Liver (tissue), 9 donors: ENCODE results near the gene CCDC6. TPM values are rescaled to one million over a fixed set of nuclear protein-coding genes. Genes with fewer than 3 reads are reported as not detected.

ENCODE experiments used
- DNase-seq: peaks from one replicate; pipeline ENCODE4 v3.0.0-alpha.2; 2017; ENCODE audit warnings: low spot score
- H3K27ac ChIP-seq, 2 donors: one replicate each; pipeline ENCODE4 v1.7.0; 2013; ENCODE audit warnings: inconsistent platforms in 2 of 2, low read length in 2 of 2, control low read depth in 1 of 2, low read depth in 1 of 2, mild to moderate bottlenecking in 1 of 2
- H3K27me3 ChIP-seq, 4 donors: one replicate each; pipeline versions ENCODE4 v1.6.1 to v1.7.0; 2013; ENCODE audit warnings: low read length in 3 of 4, inconsistent platforms in 1 of 4, mild to moderate bottlenecking in 1 of 4, moderate library complexity in 1 of 4; ENCODE audit not compliant: control insufficient read depth in 4 of 4, insufficient read depth in 4 of 4
- H3K36me3 ChIP-seq, 4 donors: one replicate each; pipeline versions ENCODE4 v1.6.1 to v1.7.0; 2013; ENCODE audit warnings: low read length in 3 of 4, mild to moderate bottlenecking in 3 of 4, low read depth in 1 of 4, moderate library complexity in 1 of 4; ENCODE audit not compliant: control insufficient read depth in 4 of 4, insufficient read depth in 3 of 4
- H3K4me1 ChIP-seq, 4 donors: one replicate each; pipeline versions ENCODE4 v1.6.1 to v1.7.0; 2013; ENCODE audit warnings: low read length in 3 of 4, mild to moderate bottlenecking in 3 of 4, moderate library complexity in 1 of 4; ENCODE audit not compliant: control insufficient read depth in 4 of 4, insufficient read depth in 4 of 4
- H3K4me3 ChIP-seq, 3 donors: one replicate each; pipeline versions ENCODE4 v1.6.1 to v1.7.0; 2013; ENCODE audit warnings: low read length in 3 of 3, control low read depth in 1 of 3, low read depth in 1 of 3, mild to moderate bottlenecking in 1 of 3
- H3K9ac ChIP-seq, 2 donors: one replicate each; pipeline ENCODE4 v1.7.0; 2013; ENCODE audit warnings: low read length in 2 of 2, mild to moderate bottlenecking in 2 of 2, moderate library complexity in 2 of 2, control low read depth in 1 of 2, low read depth in 1 of 2
- H3K9me3 ChIP-seq, 4 donors: one replicate each; pipeline versions ENCODE4 v1.6.1 to v1.7.0; 2013; ENCODE audit warnings: low read length in 3 of 4; ENCODE audit not compliant: control insufficient read depth in 4 of 4
- EGR1 ChIP-seq, 2 donors: IDR thresholded peaks; 2 replicates each; pipeline ENCODE4 v1.6.1; 2016 to 2018; ENCODE audit warnings: antibody characterized with exemption in 2 of 2, low read depth in 2 of 2
- FOXA1 ChIP-seq: IDR thresholded peaks from 2 replicates; pipeline ENCODE4 v1.6.1; 2016; ENCODE audit warnings: antibody characterized with exemption
- FOXA2 ChIP-seq: IDR thresholded peaks from 2 replicates; pipeline ENCODE4 v1.6.1; 2016; ENCODE audit warnings: antibody characterized with exemption
- GABPA ChIP-seq, 2 donors: IDR thresholded peaks in 1 of 2; conservative IDR thresholded peaks in 1 of 2; 2 replicates each; pipeline ENCODE4 v1.6.1; 2016; ENCODE audit warnings: antibody characterized with exemption in 2 of 2, mild to moderate bottlenecking in 1 of 2, moderate library complexity in 1 of 2
- HNF4A ChIP-seq, 2 donors: conservative IDR thresholded peaks; 2 replicates each; pipeline ENCODE4 v1.6.1; 2016; ENCODE audit warnings: antibody characterized with exemption in 2 of 2, mild to moderate bottlenecking in 2 of 2
- HNF4G ChIP-seq: IDR thresholded peaks from 2 replicates; pipeline ENCODE4 v1.6.1; 2016; ENCODE audit warnings: antibody characterized with exemption
- JUND ChIP-seq, 2 donors: IDR thresholded peaks; 2 replicates each; pipeline ENCODE4 v1.6.1; 2016; ENCODE audit warnings: antibody characterized with exemption in 2 of 2
- NR2F2 ChIP-seq: IDR thresholded peaks from 2 replicates; pipeline ENCODE4 v1.6.1; 2016; ENCODE audit warnings: antibody characterized with exemption
- RAD21 ChIP-seq, 2 donors: IDR thresholded peaks; 2 replicates each; pipeline ENCODE4 v1.6.1; 2016; ENCODE audit warnings: antibody characterized with exemption in 2 of 2, mild to moderate bottlenecking in 2 of 2
- SP1 ChIP-seq: IDR thresholded peaks from 2 replicates; pipeline ENCODE4 v1.6.1; 2018; ENCODE audit warnings: antibody characterized with exemption, mild to moderate bottlenecking
- TAF1 ChIP-seq: conservative IDR thresholded peaks from 2 replicates; pipeline ENCODE4 v1.6.1; 2016; ENCODE audit warnings: antibody characterized with exemption, mild to moderate bottlenecking
- YY1 ChIP-seq: IDR thresholded peaks from 2 replicates; pipeline ENCODE4 v1.6.1; 2016; ENCODE audit warnings: antibody characterized with exemption, mild to moderate bottlenecking
- WGBS: extraction: QIAGEN DNeasy Blood & Tissue Kit; methylation state at CpG from one replicate; pipeline ENCODE4 v1.1.7; 2013; 5-methylcytosine and 5-hydroxymethylcytosine counted together
- polyA plus RNA-seq, 2 donors: library from polyadenylated mRNA; stranded (reverse) in 1 of 2; unstranded in 1 of 2; fragments of 200-250 nt in 1 of 2; fragments of >200 nt in 1 of 2; fragmentation: Nextera tagmentation in 1 of 2; extraction: Ambion mirVana in 1 of 2; gene quantifications; one replicate each; pipeline versions ENCODE4 v1.2.1 to v1.2.3, GENCODE V29; 2013 to 2015
- total RNA-seq, 2 donors: library from RNA; depleted of rRNA; stranded (reverse); fragments of >200 nt; gene quantifications; one replicate each; pipeline ENCODE4 v1.2.3, GENCODE V29; 2014
- TF ChIP-seq, protein P1 (sequence below): fragments of 150-350 bp; IDR thresholded peaks from 2 replicates; pipeline ENCODE4 v1.5.1; 2017; ENCODE audit warnings: improper control_type of control experiment, low read depth, low read length; ENCODE audit not compliant: missing input control
- TF ChIP-seq, protein P2 (sequence below): IDR thresholded peaks from 2 replicates; pipeline ENCODE4 v1.6.1; 2016; ENCODE audit warnings: antibody characterized with exemption
- TF ChIP-seq, protein P3 (sequence below): IDR thresholded peaks from 2 replicates; pipeline ENCODE4 v1.6.1; 2016; ENCODE audit warnings: antibody characterized with exemption
- donor health status: healthy.
- donor health status: healthy.
- donor health status: healthy.
- donor health status: healthy.
- donor health status: healthy.

The CCDC6 gene
- total and polyA plus RNA-seq, 4 donors = 4.7 to 14.3 (median 8.8) TPM

DNA sequence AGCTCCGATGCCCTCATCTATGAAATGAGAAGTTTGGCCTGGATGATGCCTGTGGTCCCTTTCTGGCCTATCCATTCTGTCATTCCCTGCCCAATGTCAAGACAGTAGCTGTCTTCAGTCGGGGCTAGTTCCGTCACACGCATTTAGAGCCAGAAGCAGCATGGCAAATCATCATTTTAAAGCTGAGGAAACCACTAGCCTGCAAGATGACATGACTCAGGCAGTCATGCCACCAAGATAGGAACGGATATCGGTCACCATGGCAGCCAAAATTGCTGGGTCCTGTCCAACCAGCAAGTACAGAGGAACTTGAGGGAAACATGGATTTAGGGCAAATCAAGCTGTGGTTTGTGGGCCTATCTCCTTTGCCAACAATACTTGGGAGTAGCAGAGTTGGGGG is 88.6 kb downstream of the CCDC6 start:
- Histone ChIP-seq H3K4me1 (peaks cover 0 to 4% (median under 1%) of the 10 kb centered on the region in 4 donors), H3K9ac (no peak overlapping the region), H3K27me3 (no peaks in the 10 kb centered on the region), H3K4me3 (no peak overlapping the region), H3K9me3 (no peaks in the 10 kb centered on the region), H3K36me3 (peaks cover 0 to 3% (median 0%) of the 10 kb centered on the region in 4 donors), H3K27ac (no peak overlapping the region)
- WGBS = 88% methylated on average over 6 of the region's 6 CpGs
- no peak for TF ChIP-seq GABPA (IDR thresholded peaks at IDR 0.05 in 1 of 2, conservative IDR thresholded peaks at IDR 0.05 in 1 of 2)
- TF ChIP-seq, protein P1, sequence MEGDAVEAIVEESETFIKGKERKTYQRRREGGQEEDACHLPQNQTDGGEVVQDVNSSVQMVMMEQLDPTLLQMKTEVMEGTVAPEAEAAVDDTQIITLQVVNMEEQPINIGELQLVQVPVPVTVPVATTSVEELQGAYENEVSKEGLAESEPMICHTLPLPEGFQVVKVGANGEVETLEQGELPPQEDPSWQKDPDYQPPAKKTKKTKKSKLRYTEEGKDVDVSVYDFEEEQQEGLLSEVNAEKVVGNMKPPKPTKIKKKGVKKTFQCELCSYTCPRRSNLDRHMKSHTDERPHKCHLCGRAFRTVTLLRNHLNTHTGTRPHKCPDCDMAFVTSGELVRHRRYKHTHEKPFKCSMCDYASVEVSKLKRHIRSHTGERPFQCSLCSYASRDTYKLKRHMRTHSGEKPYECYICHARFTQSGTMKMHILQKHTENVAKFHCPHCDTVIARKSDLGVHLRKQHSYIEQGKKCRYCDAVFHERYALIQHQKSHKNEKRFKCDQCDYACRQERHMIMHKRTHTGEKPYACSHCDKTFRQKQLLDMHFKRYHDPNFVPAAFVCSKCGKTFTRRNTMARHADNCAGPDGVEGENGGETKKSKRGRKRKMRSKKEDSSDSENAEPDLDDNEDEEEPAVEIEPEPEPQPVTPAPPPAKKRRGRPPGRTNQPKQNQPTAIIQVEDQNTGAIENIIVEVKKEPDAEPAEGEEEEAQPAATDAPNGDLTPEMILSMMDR = no peak
- no peak for TF ChIP-seq YY1
- no peak for TF ChIP-seq TAF1
- TF ChIP-seq RAD21 (IDR thresholded peaks at IDR 0.05) = no peak
- TF ChIP-seq, protein P2, sequence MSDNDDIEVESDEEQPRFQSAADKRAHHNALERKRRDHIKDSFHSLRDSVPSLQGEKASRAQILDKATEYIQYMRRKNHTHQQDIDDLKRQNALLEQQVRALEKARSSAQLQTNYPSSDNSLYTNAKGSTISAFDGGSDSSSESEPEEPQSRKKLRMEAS = no peak
- TF ChIP-seq HNF4G = no peak
- TF ChIP-seq FOXA1 = no peak
- TF ChIP-seq JUND (IDR thresholded peaks at IDR 0.05) = no peak
- TF ChIP-seq HNF4A (conservative IDR thresholded peaks at IDR 0.05) = no peak
- TF ChIP-seq, protein P3, sequence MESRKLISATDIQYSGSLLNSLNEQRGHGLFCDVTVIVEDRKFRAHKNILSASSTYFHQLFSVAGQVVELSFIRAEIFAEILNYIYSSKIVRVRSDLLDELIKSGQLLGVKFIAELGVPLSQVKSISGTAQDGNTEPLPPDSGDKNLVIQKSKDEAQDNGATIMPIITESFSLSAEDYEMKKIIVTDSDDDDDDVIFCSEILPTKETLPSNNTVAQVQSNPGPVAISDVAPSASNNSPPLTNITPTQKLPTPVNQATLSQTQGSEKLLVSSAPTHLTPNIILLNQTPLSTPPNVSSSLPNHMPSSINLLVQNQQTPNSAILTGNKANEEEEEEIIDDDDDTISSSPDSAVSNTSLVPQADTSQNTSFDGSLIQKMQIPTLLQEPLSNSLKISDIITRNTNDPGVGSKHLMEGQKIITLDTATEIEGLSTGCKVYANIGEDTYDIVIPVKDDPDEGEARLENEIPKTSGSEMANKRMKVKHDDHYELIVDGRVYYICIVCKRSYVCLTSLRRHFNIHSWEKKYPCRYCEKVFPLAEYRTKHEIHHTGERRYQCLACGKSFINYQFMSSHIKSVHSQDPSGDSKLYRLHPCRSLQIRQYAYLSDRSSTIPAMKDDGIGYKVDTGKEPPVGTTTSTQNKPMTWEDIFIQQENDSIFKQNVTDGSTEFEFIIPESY = no peak
- TF ChIP-seq FOXA2 = no peak
- no peak for TF ChIP-seq SP1
- TF ChIP-seq NR2F2 = no peak
- DNase-seq = no peak

DNA sequence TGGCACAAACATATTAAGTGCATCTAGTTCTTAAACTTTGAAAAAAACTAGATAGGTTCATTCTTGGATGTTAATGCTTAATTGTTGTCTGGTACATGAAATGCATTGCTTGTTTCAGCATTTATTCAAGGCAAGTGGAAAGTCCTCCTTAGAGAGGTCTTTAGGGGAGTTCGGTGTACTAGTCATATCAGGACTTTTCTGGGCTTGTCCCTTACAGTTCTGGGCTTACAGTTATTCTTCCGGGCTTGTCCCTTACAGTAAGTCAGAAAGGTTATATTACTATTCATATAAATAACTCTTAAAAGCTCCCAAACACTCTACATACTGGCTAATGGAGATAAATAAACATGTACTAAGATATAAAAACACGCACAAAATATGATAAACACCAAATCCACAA is 91.5 kb downstream of the CCDC6 start:
- Histone ChIP-seq H3K27me3 (no peaks in the 10 kb centered on the region), H3K36me3 (peaks cover 4 to 13% (median 9%) of the 10 kb centered on the region in 4 donors), H3K4me3 (no peak overlapping the region), H3K9ac (no peak overlapping the region), H3K9me3 (no peaks in the 10 kb centered on the region), H3K27ac (no peak overlapping the region), H3K4me1 (peaks cover 0 to 4% (median 2%) of the 10 kb centered on the region in 4 donors)
- TF ChIP-seq, protein P1 = no peak
- TF ChIP-seq EGR1 (IDR thresholded peaks at IDR 0.05; ENCODE audit: low read depth in 2 of 2) = no peak
- no peak for TF ChIP-seq SP1
- DNase-seq = no peak
- 95% methylated on average over 3 of the region's 3 CpGs for WGBS
